Uterus (tissue), 2 donors: Measurements from ENCODE around the gene POLK.

Experiments used
- POLR2A ChIP-seq, 2 donors: fragments of 450-650 bp; IDR thresholded peaks; one replicate each; pipeline ENCODE4 v1.6.1; 2016; ENCODE audit warnings: antibody characterized with exemption in 2 of 2, mild to moderate bottlenecking in 1 of 2, moderate library complexity in 1 of 2
- TF ChIP-seq, protein P1 (sequence below), 4 experiments: fragments of 200-600 bp in 2 of 4; fragments of 450-650 bp in 2 of 4; sonication (generic) in 2 of 4; IDR thresholded peaks; one replicate each; pipeline ENCODE4 v1.5.1; 2016 to 2019; ENCODE audit warnings: antibody characterized with exemption in 4 of 4, mild to moderate bottlenecking in 2 of 4, moderate library complexity in 1 of 4

DNA sequence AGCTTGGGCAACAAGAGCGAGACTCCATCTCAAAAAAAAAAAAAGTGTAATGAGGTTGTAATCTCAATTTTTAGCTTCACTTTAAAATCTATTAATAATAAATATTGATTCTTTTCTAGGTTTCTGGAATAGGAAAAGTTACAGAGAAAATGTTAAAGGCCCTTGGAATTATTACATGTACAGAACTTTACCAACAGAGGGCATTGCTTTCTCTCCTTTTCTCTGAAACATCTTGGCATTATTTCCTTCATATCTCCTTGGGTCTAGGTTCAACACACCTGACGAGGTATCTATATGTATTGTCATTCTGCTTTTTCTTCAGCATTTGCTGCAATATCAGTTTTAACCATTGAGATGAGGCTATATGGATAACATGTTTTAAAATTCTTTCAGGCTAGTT, 73.0 kb downstream of the POLK start:
- TF ChIP-seq, protein P1, sequence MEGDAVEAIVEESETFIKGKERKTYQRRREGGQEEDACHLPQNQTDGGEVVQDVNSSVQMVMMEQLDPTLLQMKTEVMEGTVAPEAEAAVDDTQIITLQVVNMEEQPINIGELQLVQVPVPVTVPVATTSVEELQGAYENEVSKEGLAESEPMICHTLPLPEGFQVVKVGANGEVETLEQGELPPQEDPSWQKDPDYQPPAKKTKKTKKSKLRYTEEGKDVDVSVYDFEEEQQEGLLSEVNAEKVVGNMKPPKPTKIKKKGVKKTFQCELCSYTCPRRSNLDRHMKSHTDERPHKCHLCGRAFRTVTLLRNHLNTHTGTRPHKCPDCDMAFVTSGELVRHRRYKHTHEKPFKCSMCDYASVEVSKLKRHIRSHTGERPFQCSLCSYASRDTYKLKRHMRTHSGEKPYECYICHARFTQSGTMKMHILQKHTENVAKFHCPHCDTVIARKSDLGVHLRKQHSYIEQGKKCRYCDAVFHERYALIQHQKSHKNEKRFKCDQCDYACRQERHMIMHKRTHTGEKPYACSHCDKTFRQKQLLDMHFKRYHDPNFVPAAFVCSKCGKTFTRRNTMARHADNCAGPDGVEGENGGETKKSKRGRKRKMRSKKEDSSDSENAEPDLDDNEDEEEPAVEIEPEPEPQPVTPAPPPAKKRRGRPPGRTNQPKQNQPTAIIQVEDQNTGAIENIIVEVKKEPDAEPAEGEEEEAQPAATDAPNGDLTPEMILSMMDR (IDR thresholded peaks at IDR 0.05) = no peak
- TF ChIP-seq POLR2A (IDR thresholded peaks at IDR 0.05) = no peak
